Measurements from ENCODE around the gene MRPS17.

MRPS17 gene

DNA sequence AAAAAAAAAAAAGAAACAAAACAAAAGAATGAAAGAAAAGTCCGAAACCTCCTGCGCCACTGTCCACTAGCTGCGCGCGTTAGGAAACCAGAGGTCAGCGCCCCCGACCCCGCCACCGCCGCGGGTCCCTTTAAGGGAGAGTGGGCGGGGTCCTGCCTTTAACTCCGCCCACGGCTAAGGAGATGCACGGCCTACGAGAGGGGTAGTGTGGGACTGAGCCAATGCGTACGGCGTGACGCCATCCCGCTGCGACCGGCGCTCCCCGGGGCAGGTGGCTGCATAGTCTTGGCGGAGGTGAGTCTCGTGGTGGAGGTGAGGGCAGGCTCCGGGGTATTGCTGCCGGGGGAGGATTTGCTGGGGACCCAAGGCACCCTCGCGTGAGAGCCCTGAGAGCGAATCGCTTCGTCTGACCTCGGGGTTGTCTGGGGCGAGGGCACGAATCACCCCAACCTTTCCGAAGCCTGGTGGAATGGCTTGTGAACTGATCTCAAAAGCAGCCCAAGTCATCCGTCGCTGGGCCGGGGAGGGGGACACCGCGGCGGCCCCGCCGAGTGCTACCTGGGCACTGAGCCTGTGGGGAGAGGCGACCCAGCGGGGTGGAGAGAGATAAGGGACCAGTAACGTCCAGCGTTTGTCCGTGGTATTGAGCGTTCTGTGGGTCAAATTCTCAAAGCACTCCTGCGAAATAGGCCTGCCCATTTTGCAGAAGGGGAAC is at the start of gene MRPS17:
TSS of gene MRPS17 (plus strand) at position 241 of the 715 bp plus-strand sequence. CDS start 1,319 bp downstream, outside the sequence.
- peak within 1 kb of the TSS; percentile 89 for H3K4me3 ChIP-seq (ENCODE audit: low read depth, low read length)
- peak; percentile 94 for DNase-seq (ENCODE audit: low read depth)
- TF ChIP-seq, protein P1, sequence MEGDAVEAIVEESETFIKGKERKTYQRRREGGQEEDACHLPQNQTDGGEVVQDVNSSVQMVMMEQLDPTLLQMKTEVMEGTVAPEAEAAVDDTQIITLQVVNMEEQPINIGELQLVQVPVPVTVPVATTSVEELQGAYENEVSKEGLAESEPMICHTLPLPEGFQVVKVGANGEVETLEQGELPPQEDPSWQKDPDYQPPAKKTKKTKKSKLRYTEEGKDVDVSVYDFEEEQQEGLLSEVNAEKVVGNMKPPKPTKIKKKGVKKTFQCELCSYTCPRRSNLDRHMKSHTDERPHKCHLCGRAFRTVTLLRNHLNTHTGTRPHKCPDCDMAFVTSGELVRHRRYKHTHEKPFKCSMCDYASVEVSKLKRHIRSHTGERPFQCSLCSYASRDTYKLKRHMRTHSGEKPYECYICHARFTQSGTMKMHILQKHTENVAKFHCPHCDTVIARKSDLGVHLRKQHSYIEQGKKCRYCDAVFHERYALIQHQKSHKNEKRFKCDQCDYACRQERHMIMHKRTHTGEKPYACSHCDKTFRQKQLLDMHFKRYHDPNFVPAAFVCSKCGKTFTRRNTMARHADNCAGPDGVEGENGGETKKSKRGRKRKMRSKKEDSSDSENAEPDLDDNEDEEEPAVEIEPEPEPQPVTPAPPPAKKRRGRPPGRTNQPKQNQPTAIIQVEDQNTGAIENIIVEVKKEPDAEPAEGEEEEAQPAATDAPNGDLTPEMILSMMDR (IDR thresholded peaks at IDR 0.05; ENCODE audit: insufficient read depth, low read depth, low read length, missing control alignments), result no peak

DNA sequence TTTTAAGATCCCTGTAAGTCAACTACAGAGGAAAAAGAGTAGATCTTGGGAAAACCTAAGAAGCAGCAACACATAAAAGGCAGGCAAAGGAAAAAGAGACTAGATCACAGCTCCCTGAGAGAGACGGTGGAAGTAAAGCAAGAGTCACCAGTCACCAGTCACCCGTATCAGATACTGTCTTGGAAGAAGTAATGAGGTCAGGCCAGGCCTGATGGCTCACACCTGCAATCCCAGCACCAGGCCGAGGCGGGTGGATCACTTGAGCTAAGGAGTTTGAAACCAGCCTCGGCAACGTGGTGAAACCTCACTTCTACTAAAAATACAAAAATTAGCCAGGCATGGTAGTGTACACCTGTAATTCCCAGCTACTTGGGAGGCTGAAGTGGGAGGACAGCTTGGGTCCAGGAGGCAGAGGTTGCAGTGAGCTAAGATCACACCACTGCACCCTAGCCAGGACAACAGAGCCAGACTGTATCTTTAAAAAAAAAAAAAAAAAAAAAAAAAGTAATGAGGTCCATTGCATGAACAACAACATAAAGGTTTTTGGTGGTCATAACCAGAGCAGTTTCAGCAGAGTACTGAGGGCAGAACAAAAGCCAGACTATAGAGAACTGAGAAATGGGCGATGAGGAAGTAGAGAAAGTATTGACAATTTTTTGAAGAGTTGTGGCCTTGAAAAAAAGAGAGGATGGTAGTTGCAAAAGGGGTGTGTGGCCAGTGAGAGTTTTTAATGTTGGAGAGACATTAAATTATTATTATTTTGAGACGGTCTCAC is 47.5 kb upstream of the MRPS17 start:
- peak; percentile 57 for DNase-seq (ENCODE audit: low read depth)
- TF ChIP-seq, protein P1 (IDR thresholded peaks at IDR 0.05; ENCODE audit: insufficient read depth, low read depth, low read length, missing control alignments), result no peak
- no peak overlapping the region for H3K4me3 ChIP-seq (ENCODE audit: low read depth, low read length)

DNA sequence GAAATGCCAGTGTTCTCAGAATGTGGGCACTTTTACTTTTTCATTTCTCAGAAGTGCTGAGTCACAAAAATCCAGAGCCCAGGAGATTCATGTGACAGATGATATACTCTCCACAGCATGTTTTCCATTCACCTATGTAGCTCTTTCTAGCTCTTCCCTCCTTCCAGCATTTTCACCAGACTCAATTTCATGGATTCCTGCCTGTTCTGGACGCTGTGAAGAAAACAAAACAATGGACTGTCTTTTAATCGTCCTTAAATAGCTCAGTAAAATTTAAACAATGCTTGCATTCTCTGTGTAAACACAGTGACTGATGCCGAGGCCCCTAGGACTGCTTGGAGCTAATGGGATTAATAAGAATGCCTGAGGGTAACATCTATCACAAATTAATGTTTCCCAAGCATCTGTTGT is 38.9 kb upstream of the MRPS17 start:
- TF ChIP-seq, protein P1 (IDR thresholded peaks at IDR 0.05; ENCODE audit: insufficient read depth, low read depth, low read length, missing control alignments), result no peak
- DNase-seq (ENCODE audit: low read depth), result no peak
- H3K4me3 ChIP-seq (ENCODE audit: low read depth, low read length), result no peak overlapping the region

DNA sequence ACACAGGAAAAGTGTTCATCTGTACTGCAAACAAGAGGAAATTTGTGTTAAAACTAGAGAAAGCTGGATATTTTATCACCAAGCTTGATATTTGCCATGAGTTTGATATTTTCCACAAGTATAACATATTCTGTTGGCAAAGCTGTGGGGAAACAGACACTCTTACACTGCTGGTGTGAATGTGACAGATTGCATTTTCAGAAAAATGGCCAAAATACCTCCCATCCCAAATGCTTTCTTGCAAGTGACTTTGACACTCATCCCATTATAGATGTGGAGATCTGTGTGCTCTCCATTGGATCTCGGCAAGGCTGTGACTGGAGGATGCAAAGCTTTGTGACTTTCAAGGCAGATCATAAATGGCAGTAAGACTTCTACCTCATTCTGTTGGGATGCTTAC is 33.9 kb upstream of the MRPS17 start:
- H3K4me3 ChIP-seq (ENCODE audit: low read depth, low read length), result no peak overlapping the region
- DNase-seq (ENCODE audit: low read depth), result no peak
- TF ChIP-seq, protein P1 (IDR thresholded peaks at IDR 0.05; ENCODE audit: insufficient read depth, low read depth, low read length, missing control alignments), result no peak

DNA sequence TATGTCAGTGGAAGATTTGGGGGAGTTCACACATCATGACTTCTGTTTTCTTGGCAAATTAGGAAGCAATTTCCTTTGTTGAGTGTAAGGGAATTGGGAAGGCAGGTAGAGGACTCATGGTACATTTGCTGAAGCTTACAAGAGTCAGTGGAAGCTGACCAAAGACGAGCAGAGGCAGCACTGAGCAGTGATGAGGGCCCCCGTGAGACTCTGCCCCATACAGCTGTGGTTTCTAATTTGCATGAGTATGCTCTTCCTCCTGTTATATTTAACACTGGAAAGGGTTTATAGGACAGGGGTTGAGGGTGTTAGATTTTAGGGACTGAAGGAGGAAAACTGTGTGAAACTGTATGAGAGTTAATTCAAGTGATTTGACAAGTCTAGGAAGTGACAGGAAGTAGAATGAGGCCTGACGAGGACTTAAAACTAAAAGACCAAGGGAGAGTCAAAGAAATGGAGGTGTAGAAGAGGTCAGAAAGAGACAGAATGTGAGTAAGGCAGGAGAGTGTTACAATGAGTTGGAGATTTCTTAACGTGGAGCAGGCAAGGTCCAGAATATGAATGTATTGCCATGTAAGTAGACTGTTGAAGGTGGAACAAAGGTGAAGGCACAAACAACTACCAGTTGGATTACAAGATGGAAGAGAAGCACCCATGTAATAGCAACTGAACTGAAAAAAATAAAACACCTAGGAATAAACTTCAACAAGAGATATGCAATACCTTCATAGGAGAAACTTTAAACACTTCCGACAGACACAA is 23.5 kb upstream of the MRPS17 start:
- no peak for DNase-seq (ENCODE audit: low read depth)
- no peak overlapping the region for H3K4me3 ChIP-seq (ENCODE audit: low read depth, low read length)

DNA sequence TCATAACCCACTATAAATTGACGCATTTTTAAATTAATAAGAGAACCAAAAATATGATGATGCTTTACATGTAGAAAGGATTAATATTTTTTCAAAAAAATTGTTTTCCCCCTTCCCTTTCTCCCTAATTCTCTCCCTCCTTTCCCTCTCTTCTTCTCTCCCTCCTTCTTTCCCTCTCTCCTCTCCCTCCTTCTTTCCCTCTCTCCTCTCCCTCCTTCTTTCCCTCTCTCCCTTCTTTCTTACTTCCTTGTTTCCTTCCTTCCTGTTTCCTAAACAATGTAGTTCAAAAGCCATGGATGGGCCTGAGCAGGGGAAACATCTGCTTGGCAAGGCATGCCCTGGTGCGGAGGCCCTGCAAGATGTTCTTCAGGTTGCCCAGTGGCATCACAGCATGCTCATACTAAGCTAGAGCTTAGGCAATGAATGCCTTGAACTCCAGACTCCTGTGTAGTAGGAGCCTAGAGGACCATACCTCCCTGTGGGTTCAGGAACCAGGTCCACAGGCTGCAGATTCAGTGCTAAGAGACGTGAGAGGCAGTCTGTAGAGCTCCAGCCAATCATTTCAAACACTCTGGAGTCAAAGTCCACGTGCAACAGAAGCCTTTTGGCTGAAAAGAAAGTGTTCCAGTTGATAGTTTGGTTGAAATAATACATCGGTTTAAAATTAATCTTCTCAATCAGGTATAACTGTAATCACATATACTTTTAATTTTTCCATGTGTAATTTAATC is 20.1 kb upstream of the MRPS17 start:
- TF ChIP-seq, protein P1 (IDR thresholded peaks at IDR 0.05; ENCODE audit: insufficient read depth, low read depth, low read length, missing control alignments), result no peak
- H3K4me3 ChIP-seq (ENCODE audit: low read depth, low read length), result no peak overlapping the region
- DNase-seq (ENCODE audit: low read depth), result no peak

More for the DNA sequence above, 23.5 kb upstream of the MRPS17 start:
- TF ChIP-seq, protein P1 (IDR thresholded peaks at IDR 0.05; ENCODE audit: insufficient read depth, low read depth, low read length, missing control alignments), result no peak
